GM12878 (cell line): ENCODE measurements around the gene NR2F1-AS1. TPM values are rescaled to one million over a fixed set of nuclear protein-coding genes. Genes with fewer than 3 reads are reported as not detected.

ENCODE experiments used
- ATAC-seq: fragments of 200-7000 bp; cut with Tn5 transposase; 3 replicates; pipeline ENCODE4 v1.9.1; 2020; ENCODE audit warnings: mild to moderate bottlenecking, moderate library complexity
- BruUV-seq: library from RNA; stranded (reverse); fragments of 400-500 nt; replicated peaks from 2 replicates; lab custom pipeline; 2021; lab: Mats Ljungman, UMichigan
- CTCF ChIA-PET: fragments of 300-600 bp; sonication (Branson Sonifier 250); formaldehyde crosslinking; extraction: SDS; loops from one replicate; lab custom pipeline; 2021; ENCODE audit warnings: inconsistent platforms; lab: Yijun Ruan, JAX
- POLR2A ChIA-PET: fragments of 350-600 bp; formaldehyde crosslinking; extraction: SDS; loops from one replicate; lab custom pipeline; 2021; ENCODE audit warnings: inconsistent platforms; lab: Charles Lee
- RAD21 ChIA-PET: fragments of 300-600 bp; sonication (Branson Sonifier 250); formaldehyde crosslinking; loops from one replicate; lab custom pipeline; 2023; ENCODE audit warnings: antibody characterized with exemption; ENCODE audit not compliant: unreplicated experiment; lab: Charles Lee
- SMC1A ChIA-PET: fragments of 300-600 bp; sonication (Branson Sonifier 250); formaldehyde crosslinking; loops from one replicate; lab custom pipeline; 2023; ENCODE audit not compliant: unreplicated experiment, uncharacterized antibody; lab: Charles Lee
- DNase-seq: peaks from one replicate; pipeline ENCODE4 v3.0.0-alpha.2; 2011; ENCODE audit warnings: low read depth, low spot score
- FAIRE-seq: peaks from 3 replicates; lab custom pipeline; 2011; peaks lifted over from hg19 to GRCh38; lab: Jason Lieb, UNC
- H2AFZ ChIP-seq: 2 replicates; pipeline ENCODE4 v1.6.0; 2011; ENCODE audit warnings: low read depth, low read length, control low read depth; ENCODE audit not compliant: control insufficient read depth
- H3K27ac ChIP-seq: 2 replicates; pipeline ENCODE4 v1.5.1; 2011; ENCODE audit warnings: control low read depth; ENCODE audit not compliant: control insufficient read depth, insufficient read depth
- H3K27me3 ChIP-seq, 2 experiments: replicated peaks in 1 of 2; 2 replicates each; pipeline versions ENCODE4 v1.6.0 to v1.6.1; 2011; ENCODE audit warnings: low read length in 1 of 2; ENCODE audit not compliant: control insufficient read depth in 2 of 2, insufficient read depth in 2 of 2
- H3K36me3 ChIP-seq, 2 experiments: 2 replicates each; pipeline ENCODE4 v1.5.1; 2011; ENCODE audit warnings: low read length in 1 of 2; ENCODE audit not compliant: control insufficient read depth in 2 of 2, insufficient read depth in 2 of 2
- H3K4me1 ChIP-seq: 2 replicates; pipeline ENCODE4 v1.6.1; 2011; ENCODE audit warnings: mild to moderate bottlenecking, low read length, moderate library complexity, mixed read lengths; ENCODE audit not compliant: control insufficient read depth, insufficient read depth
- H3K4me2 ChIP-seq: 2 replicates; pipeline ENCODE4 v1.6.0; 2011; ENCODE audit warnings: control low read depth; ENCODE audit not compliant: control insufficient read depth, insufficient read depth
- H3K4me3 ChIP-seq: fragments of 200-600 bp; sonication (generic); 2 replicates; pipeline ENCODE4 v1.5.1; 2016
- H3K79me2 ChIP-seq: 2 replicates; pipeline ENCODE4 v1.6.0; 2011; ENCODE audit warnings: low read length; ENCODE audit not compliant: control insufficient read depth, insufficient read depth
- H3K9ac ChIP-seq: 2 replicates; pipeline ENCODE4 v1.8.0; 2011; ENCODE audit warnings: low read length, control low read depth, mixed read lengths; ENCODE audit not compliant: control insufficient read depth, insufficient read depth
- H3K9me3 ChIP-seq: replicated peaks from 3 replicates; pipeline ENCODE4 v1.5.1; 2011; ENCODE audit warnings: mild to moderate bottlenecking, low read length; ENCODE audit not compliant: control insufficient read depth, insufficient read depth
- H4K20me1 ChIP-seq: 2 replicates; pipeline ENCODE4 v1.6.0; 2011; ENCODE audit not compliant: control insufficient read depth, insufficient read depth
- GATAD2B ChIP-seq: fragments of 450-650 bp; conservative IDR thresholded peaks from 2 replicates; pipeline ENCODE4 v1.6.1; 2017; ENCODE audit warnings: low read depth, mild to moderate bottlenecking, moderate library complexity
- IKZF1 ChIP-seq: fragments of 450-650 bp; conservative IDR thresholded peaks from 2 replicates; pipeline ENCODE4 v1.6.1; 2017; ENCODE audit warnings: antibody characterized with exemption, mild to moderate bottlenecking
- NFXL1 ChIP-seq: fragments of 450-650 bp; IDR thresholded peaks from 2 replicates; pipeline ENCODE4 v1.6.1; 2017; ENCODE audit warnings: antibody characterized with exemption, mild to moderate bottlenecking, borderline replicate concordance
- PAX5 ChIP-seq: IDR thresholded peaks from 2 replicates; pipeline ENCODE4 v1.6.1; 2011; ENCODE audit warnings: low read depth, low read length, borderline replicate concordance
- RB1 ChIP-seq: fragments of 450-650 bp; formaldehyde crosslinking; IDR thresholded peaks from 2 replicates; pipeline ENCODE4 v1.6.1; 2017; ENCODE audit warnings: mild to moderate bottlenecking, borderline replicate concordance
- TARDBP ChIP-seq: IDR thresholded peaks from 2 replicates; pipeline ENCODE4 v1.6.1; 2016; ENCODE audit warnings: borderline replicate concordance
- ZNF207 ChIP-seq: fragments of 450-650 bp; IDR thresholded peaks from 2 replicates; pipeline ENCODE4 v1.6.1; 2014; ENCODE audit warnings: antibody characterized with exemption, mild to moderate bottlenecking, borderline replicate concordance
- in situ Hi-C: fragments of 300-500 bp; cut with MboI; formaldehyde crosslinking; loops from 9 replicates; pipeline ENCODE4 v1.14.3; 2018; ENCODE audit warnings: mixed read lengths
- intact Hi-C: fragments of 100-400 bp; cut with micrococcal nuclease; formaldehyde crosslinking; loops from one replicate; pipeline ENCODE4 v1.14.2; 2022; ENCODE audit not compliant: unreplicated experiment
- polyA plus RNA-seq, 11 experiments: library from polyadenylated mRNA; depleted of rRNA in 4 of 11; unstranded in 6 of 11; stranded (reverse) in 5 of 11; fragments of >200 nt; fragmentation: Nextera tagmentation in 4 of 11; fragmentation: Illumina TruSeq in 1 of 11; extraction: Ambion mirVana in 4 of 11; extraction: Trizol in 1 of 11; gene quantifications; 1 replicate in 1 of 11; 2 replicates in 10 of 11; pipeline versions ENCODE4 v1.2.1 to v1.2.3, GENCODE V29; 2011 to 2016; ENCODE audit warnings: inconsistent platforms in 2 of 11, missing spikeins in 2 of 11, low read depth in 1 of 11
- total RNA-seq, 4 experiments: library from RNA; depleted of rRNA in 3 of 4; stranded (reverse); fragments of >200 nt in 3 of 4; fragmentation: Illumina TruSeq in 1 of 4; extraction: Trizol in 1 of 4; gene quantifications; 2 replicates each; pipeline versions ENCODE4 v1.2.1 to v1.2.3, GENCODE V29; 2013 to 2021
- TF ChIP-seq, protein P1 (sequence below): fragments of 450-650 bp; formaldehyde crosslinking; IDR thresholded peaks from 2 replicates; pipeline ENCODE4 v1.4.0; 2020; ENCODE audit warnings: mild to moderate bottlenecking, moderate library complexity
- TF ChIP-seq, protein P2 (sequence below): fragments of 150-350 bp; IDR thresholded peaks from 2 replicates; pipeline ENCODE4 v1.6.1; 2016; ENCODE audit warnings: low read depth, low read length
- TF ChIP-seq, protein P3 (sequence below): fragments of 450-650 bp; IDR thresholded peaks from 2 replicates; pipeline ENCODE4 v1.6.1; 2017; ENCODE audit warnings: low read depth, mild to moderate bottlenecking, moderate library complexity

NR2F1-AS1 gene
- total and polyA plus RNA-seq, 10 of the 15 experiments (the other 5 are each of a cell fraction or from before 2014, with no cell fraction given) = 0.11 to 0.85 (median 0.27) TPM

DNA sequence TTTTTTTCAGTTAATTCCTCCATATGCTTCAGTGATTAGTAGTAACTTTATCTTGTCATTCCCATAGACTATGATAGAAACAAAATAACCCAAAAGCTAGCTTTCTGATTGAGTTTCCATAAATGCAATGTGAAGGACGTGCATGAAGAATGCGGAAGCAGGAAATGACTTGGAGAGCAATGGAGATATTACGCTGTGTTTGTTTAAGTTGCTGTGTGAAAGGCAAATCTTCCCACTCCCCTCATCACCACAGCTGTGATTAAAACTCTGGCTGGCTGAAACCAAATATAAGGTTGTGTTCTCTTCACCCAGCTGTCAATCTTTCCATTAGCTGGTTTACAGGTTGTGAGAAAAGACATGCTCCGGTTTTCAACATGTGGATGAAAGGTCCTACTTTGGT is 83.9 kb downstream of the NR2F1-AS1 start (continued):
- TF ChIP-seq, protein P1, sequence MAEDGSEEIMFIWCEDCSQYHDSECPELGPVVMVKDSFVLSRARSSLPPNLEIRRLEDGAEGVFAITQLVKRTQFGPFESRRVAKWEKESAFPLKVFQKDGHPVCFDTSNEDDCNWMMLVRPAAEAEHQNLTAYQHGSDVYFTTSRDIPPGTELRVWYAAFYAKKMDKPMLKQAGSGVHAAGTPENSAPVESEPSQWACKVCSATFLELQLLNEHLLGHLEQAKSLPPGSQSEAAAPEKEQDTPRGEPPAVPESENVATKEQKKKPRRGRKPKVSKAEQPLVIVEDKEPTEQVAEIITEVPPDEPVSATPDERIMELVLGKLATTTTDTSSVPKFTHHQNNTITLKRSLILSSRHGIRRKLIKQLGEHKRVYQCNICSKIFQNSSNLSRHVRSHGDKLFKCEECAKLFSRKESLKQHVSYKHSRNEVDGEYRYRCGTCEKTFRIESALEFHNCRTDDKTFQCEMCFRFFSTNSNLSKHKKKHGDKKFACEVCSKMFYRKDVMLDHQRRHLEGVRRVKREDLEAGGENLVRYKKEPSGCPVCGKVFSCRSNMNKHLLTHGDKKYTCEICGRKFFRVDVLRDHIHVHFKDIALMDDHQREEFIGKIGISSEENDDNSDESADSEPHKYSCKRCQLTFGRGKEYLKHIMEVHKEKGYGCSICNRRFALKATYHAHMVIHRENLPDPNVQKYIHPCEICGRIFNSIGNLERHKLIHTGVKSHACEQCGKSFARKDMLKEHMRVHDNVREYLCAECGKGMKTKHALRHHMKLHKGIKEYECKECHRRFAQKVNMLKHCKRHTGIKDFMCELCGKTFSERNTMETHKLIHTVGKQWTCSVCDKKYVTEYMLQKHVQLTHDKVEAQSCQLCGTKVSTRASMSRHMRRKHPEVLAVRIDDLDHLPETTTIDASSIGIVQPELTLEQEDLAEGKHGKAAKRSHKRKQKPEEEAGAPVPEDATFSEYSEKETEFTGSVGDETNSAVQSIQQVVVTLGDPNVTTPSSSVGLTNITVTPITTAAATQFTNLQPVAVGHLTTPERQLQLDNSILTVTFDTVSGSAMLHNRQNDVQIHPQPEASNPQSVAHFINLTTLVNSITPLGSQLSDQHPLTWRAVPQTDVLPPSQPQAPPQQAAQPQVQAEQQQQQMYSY (CRISPR knock-in tag) = no peak

DNA sequence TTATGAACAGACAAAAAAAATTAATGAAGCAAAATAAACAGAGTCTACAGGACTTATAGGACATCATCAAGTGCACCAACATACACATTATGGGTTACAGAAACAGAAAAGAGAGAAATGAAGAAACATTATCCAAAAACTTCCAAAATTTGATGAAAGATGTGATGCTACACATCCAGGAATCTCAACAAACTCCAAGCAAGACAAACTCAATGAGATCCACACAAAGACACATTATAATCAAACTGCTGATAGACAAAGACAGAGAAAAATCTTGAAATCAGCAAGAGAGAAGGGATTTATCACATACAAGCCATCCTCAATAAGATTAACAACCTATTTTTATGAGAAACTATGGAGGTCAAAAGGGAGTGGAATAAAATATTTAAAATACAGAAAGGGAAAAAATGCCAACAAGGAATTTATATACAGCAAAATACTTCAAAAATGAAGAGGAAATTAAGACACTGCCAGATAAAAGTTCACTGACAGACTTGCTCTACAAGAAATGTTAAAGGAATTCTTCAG is 101.0 kb downstream of the NR2F1-AS1 start:
- in situ Hi-C loops = no loop called here
- RAD21 ChIA-PET = no interaction called here
- Histone ChIP-seq H3K9me3 (no peaks in the 10 kb centered on the region), H3K27me3 (no peaks in the 10 kb centered on the region), H3K36me3 (no peaks in the 10 kb centered on the region), H3K79me2 (no peaks in the 10 kb centered on the region), H3K27ac (no peak overlapping the region), H3K4me1 (no peaks in the 10 kb centered on the region), H2AFZ (no peak overlapping the region), H3K4me3 (no peak overlapping the region), H3K9ac (no peak overlapping the region), H3K4me2 (no peak overlapping the region), H4K20me1 (no peaks in the 10 kb centered on the region)
- FAIRE-seq (no peak), DNase-seq (no peak), ATAC-seq (no peak)
- SMC1A ChIA-PET = no interaction called here
- POLR2A ChIA-PET = no interaction called here
- no peak for TF ChIP-seq NFXL1
- no peak for TF ChIP-seq TARDBP
- TF ChIP-seq, protein P2, sequence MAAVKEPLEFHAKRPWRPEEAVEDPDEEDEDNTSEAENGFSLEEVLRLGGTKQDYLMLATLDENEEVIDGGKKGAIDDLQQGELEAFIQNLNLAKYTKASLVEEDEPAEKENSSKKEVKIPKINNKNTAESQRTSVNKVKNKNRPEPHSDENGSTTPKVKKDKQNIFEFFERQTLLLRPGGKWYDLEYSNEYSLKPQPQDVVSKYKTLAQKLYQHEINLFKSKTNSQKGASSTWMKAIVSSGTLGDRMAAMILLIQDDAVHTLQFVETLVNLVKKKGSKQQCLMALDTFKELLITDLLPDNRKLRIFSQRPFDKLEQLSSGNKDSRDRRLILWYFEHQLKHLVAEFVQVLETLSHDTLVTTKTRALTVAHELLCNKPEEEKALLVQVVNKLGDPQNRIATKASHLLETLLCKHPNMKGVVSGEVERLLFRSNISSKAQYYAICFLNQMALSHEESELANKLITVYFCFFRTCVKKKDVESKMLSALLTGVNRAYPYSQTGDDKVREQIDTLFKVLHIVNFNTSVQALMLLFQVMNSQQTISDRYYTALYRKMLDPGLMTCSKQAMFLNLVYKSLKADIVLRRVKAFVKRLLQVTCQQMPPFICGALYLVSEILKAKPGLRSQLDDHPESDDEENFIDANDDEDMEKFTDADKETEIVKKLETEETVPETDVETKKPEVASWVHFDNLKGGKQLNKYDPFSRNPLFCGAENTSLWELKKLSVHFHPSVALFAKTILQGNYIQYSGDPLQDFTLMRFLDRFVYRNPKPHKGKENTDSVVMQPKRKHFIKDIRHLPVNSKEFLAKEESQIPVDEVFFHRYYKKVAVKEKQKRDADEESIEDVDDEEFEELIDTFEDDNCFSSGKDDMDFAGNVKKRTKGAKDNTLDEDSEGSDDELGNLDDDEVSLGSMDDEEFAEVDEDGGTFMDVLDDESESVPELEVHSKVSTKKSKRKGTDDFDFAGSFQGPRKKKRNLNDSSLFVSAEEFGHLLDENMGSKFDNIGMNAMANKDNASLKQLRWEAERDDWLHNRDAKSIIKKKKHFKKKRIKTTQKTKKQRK = no peak
- no peak for TF ChIP-seq PAX5
- no peak for TF ChIP-seq GATAD2B
- no peak for TF ChIP-seq RB1
- TF ChIP-seq, protein P3, sequence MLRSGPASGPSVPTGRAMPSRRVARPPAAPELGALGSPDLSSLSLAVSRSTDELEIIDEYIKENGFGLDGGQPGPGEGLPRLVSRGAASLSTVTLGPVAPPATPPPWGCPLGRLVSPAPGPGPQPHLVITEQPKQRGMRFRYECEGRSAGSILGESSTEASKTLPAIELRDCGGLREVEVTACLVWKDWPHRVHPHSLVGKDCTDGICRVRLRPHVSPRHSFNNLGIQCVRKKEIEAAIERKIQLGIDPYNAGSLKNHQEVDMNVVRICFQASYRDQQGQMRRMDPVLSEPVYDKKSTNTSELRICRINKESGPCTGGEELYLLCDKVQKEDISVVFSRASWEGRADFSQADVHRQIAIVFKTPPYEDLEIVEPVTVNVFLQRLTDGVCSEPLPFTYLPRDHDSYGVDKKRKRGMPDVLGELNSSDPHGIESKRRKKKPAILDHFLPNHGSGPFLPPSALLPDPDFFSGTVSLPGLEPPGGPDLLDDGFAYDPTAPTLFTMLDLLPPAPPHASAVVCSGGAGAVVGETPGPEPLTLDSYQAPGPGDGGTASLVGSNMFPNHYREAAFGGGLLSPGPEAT = no peak
- no peak for TF ChIP-seq IKZF1
- no peak for TF ChIP-seq ZNF207
- intact Hi-C loops = no loop called here
- no TSS peak for BruUV-seq
- CTCF ChIA-PET = no interaction called here
